CD4-positive, alpha-beta T cell treated with Interleukin-17A for 4 hours (primary cell): ENCODE measurements around the gene RMND1.
"Not testable (repeated sequence)": the region's sequence is repeated elsewhere in the genome, so short reads cannot be mapped to it uniquely, and the experiment has no call there.

Source experiments
- DNase-seq: peaks from one replicate; pipeline ENCODE4 v3.0.0-alpha.2; 2020; ENCODE audit warnings: mixed read lengths

RMND1 gene

GRCh38 chr6:151381722-151382121 lies 70.2 kb downstream of the RMND1 start:
- no peak for DNase-seq

DNA sequence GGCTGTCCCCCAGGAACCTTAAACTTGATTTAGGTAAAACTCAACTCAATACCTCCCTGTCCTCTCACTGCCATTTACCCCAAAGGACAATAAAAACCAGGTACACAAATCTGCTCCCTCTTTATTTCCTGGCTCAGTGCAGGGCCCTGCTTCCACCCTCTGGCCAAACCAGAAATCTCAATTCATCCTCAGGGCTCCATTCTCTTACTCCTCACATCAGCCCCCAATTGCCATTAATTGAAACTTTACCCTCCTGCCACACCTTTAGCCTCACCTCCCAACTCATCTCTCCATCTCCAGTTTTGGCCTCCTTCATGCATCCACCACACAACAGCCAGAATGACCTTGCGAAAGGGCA lies 71.1 kb downstream of the RMND1 start:
- no peak for DNase-seq

- peak; percentile 36 for DNase-seq
These were observed 71.7 kb downstream of the RMND1 start for GRCh38 chr6:151379933-151380847.

DNA sequence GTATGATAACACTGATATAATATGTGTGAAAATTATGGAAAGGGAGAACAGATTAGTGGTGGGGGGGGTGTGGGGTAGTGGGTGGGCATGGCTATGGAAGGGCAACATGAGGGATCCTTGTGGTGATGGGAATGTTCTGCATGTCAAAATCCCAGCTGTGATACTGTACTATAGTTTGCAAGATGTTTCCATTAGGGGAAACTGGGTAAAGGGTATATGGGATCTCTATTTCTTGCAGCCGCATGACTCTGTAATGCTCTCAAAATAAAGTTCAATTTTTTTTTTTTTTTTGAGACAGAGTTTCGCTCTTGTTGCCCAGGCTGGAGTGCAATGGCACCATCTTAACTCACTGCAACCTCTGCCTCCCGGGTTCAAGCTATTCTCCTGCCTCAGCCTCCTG lies 74.8 kb downstream of the RMND1 start:
- DNase-seq, result no peak

DNA sequence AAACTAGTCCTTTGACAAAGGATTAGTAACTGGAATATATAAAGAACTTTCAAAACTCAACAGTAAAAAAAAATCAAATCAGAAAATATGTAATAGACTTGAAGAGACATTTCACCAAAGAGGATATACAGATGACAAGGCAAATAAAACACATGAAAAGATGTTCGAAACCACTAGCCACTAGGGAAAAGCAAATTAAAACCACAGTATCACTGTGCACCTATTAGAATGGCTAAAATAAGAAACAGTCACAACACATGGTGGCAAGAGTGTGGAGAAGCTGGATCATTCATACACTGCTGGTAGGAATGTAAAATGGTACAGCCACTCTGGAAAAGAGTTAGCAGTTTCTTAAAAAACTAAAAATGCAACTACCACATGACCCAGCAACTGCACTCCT lies 75.5 kb downstream of the RMND1 start:
- no peak for DNase-seq

GRCh38 chr6:151375833-151376232 lies 76.1 kb downstream of the RMND1 start:
- no peak for DNase-seq

DNA sequence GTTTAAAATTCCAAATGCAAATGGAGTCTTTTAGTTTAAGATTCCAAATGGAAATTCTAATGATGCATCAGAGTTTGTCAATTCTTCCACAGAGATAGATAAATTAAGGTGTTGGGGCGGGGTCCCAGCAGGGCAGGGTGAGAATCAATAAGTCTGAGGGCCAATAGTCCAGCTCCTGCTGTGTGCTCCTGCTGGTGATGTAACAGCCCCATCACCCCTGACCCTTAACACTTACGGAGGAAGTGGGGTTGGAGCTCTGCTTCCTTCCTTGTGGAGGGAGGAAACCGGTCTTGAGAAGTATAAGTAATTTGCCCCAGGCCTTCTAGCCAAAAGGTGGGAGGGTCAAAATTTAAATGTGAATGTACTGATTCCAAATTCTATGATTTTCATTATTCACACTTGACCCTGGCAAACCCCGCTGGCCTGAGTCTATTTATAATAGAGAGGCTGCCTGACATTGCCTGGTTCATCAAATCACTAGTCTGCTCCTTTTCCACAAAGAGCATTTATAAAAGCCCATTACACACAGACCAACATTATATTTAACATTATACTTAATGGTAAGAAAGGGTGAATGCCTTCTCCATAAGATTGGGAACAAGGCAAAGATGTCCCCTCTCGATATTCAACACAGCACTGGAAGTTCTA lies 77.8 kb downstream of the RMND1 start:
- DNase-seq, result peak; percentile 26

- DNase-seq, result peak; percentile 38
These were observed 79.8 kb downstream of the RMND1 start for GRCh38 chr6:151372164-151372563.

DNA sequence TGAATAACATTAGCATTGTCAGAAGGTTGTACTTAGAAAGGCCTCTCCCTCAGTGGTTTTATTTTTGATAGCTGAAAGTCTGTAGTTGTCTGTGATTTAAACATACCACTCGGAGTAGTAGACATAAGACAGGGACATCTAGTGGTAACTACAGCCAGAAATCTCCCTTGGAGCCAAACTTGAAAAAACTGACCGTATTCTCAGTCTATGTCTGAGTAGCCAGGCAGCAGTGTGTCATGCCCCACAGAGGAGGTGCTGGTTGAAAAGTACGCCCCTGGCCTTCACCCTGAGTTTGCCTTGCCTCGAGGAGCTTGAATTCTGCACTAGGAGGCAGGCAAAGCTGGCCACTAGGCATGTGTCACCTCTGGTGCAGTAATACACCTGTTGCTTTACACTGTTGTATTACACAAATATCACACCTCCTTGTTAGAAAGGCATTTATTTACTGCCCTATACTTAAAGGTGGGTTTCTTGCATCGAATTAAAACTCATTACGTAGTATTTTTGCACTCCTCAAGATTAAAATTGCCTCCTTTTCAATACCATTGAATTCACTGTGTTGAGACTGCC lies 81.3 kb downstream of the RMND1 start:
- DNase-seq, result no peak

- DNase-seq, result no peak
These were observed 86.7 kb downstream of the RMND1 start for GRCh38 chr6:151365233-151365632.

GRCh38 chr6:151359486-151359885 lies 92.4 kb downstream of the RMND1 start:
- DNase-seq, result no peak

DNA sequence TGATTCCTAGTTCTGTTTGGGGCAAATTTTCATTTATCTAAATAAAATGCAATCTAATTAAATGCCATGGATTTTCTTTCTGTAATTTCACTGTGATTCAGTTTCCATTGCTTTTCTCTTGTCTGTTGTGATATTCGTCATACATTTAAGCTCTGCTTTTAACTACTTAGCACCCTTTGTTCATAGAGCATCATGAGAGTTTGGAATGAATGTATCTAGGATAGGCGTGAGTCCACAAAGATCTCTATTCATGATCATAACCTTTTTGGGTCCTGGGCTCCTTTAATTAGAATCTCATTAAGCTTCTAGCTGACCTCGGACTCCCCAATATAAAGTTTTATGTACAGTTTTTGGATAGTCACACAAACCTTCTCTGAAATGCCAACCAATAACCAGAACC lies 93.5 kb downstream of the RMND1 start:
- DNase-seq, result no peak

DNA sequence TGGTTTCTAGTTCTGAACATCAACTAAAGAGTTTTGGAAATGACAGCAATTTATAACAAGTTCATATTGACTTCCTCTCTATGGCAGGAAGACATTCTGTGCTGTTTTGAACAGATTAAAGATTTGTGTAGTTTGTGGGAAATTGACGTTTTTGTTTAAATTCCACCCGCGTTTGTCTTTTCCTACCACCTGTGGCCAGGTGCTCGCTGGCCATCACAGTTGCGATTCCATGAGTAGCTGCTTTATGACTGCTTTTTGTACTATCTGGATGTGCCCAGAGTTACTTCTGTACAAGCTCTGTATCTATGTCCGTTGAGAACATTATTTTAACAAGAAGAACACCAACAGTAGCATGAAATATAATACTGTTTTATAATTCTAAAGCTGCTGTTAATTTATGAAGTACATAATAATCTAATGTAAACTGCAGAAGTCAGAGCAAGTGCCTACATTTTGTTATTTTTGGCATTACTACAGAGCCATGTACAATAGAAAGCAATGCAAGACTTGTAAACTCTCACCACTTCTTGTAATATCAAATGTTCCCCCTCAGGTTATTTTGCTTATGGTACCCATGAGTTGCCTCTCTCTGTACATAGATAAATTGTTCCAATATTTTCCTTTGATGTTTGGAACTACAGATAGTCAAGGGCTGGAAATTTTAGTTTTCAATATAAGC lies 94.0 kb downstream of the RMND1 start:
- no peak for DNase-seq

GRCh38 chr6:151356983-151357382 lies 94.9 kb downstream of the RMND1 start:
- not testable (repeated sequence) for DNase-seq
